Activated CD8-positive, alpha-beta memory T cell treated with anti-CD3 and anti-CD28 coated beads, Interleukin-2, amount 50 U/mL, for 24 hours (primary cell): Measurements from ENCODE around the gene TCF7L2.
"Not testable (repeated sequence)": the region's sequence is repeated elsewhere in the genome, so short reads cannot be mapped to it uniquely, and the experiment has no call there.

Source experiments
- DNase-seq: peaks from one replicate; pipeline ENCODE4 v3.0.0-alpha.2; 2020; ENCODE audit errors: extremely low read depth

TCF7L2 gene

DNA sequence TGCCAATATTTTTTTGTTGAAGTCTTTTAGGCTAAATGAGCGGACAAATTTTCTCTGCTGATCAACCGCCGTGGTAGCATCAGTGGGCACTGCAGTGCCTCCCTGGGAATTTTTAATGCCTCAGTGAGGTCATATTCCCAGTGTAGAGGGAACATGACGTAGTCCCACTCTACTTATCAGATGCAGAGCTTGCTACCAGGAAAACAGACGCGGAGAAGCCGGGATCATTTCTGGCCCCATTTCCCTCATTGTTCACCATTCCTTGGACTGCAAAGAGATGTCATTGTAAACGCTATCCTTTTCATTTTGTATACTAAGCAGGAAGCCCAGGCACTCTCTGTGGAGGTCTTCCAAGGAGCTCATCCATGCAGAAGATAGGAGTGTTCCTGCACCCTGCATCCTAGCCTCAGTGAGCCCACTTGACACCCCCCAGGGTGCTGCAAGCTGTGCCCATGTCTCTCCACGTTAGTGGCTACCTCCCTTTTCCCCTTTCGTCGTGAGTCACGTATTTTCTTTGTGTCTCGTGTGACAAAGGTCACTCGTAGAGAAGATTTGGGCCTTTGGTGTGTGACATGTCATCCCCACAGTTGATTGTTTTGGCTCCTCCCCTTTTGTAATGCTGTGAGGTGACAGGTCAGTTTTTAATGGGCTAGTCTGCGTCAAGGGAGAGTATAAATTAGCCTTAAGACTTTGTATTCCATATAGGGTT is 145.5 kb downstream of the TCF7L2 start:
- DNase-seq = no peak

DNA sequence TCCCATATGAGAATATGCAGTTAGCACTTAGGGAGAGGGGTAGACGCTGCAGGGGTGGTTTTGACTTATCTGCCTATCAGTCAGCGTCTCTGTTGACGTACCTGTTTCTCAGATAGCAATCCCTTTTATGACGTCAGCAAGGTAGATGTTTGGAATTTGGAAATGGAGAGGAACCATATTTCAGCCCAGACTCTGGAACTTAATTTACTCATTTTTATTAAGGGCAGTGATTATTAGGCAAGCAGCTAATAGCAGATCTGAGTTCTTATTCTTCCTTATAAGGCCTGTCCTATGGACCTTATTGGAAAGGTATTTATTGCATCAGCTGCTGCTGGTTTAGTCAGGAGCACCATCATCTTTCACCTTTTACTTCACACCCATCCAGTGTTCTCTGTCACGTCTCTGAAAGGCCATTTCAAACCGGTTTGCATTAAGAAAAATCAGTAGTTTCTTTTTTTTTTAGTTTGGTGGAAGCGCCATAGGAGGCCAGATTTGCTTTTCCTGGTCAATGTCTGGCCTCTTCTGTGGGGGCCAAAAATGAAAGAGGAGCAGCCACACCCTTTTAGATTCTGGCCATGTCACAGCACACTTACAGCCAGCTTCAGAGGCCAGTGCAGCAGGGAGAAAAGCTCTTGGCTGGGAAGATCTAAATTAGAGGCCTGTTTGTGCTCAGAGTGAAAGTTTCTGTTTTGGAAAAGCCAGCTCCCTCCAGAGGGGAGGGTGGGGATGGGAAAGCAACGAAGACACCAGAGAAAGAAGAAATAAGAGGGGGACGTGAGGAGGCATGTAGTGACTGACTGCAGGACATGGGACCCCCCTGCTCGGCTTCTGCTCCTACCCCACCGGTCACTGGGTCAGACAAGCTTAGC is 146.3 kb downstream of the TCF7L2 start:
- DNase-seq = no peak

DNA sequence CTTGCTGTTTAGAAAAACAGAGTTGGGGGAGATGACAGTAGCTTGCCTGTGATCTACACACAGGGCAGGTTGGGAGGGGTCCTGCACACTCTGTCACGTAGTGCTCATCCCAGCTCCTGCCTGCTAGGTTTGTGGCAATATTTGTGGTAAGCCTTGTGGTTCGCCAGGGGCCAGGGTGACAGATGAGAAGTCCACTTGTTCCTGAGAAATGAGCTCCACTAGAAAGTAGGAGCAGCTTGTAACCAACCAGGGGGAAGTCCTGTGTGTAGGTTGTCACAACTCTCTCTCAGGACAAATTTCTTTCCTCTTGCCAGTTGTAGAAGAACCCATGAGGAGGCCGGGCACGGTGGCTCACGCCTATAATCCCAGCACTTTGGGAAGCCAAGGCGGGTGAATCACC is 147.0 kb downstream of the TCF7L2 start:
- no peak for DNase-seq

DNA sequence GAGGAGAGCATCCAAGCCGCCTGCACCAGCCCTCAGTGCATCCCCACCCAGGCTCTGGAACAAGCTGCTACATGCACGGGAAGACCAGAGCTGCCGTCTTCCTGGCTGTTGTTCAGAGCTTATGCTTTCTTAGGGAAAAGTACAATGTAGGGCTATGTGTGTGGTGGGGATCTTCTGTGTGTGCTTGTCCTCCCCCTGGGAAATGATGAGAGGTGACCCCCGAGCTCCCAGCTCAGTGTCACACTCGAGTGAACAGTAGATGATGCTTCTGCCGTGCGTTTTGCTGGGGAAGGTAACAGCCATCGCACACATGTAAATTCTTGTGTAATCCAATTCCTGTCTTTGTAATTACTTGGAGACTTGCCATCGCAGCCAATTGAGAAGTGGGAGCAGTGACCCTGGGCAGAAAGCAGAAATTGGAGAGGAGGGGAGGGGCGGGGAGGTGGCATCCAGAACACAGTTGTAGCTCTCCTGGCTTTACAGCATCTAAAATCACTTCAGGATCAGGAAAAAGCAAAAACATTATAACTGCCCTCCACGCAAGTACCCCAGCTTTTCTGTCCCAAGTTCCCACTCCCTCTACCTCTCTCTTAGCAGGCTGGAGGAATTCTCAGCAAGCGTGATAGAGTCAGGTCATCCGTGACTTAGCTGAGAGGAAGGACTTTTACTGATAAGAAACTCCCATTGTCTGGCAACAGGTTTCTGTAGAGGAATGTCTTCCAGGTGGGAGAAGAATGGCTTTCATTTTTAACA is 149.6 kb downstream of the TCF7L2 start:
- DNase-seq = no peak

DNA sequence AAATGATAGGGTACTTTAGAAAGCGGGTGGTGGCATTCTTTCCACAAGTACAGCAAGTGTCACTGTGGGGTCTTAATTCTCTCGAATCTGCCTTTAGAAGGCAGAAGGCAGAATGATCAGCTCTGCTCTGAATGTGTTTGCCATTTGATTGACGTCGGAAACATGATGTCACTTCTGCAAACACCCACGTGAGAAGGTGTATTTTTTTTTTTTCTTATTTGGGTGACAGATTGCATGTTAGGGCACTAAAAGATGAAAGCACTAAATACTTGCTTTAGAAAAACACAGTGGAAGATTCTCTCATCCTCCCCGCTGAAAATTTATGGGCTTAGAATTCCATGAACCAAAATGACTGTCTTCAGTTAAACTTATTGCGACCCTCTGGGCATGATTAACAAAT is 150.2 kb downstream of the TCF7L2 start:
- no peak for DNase-seq

DNA sequence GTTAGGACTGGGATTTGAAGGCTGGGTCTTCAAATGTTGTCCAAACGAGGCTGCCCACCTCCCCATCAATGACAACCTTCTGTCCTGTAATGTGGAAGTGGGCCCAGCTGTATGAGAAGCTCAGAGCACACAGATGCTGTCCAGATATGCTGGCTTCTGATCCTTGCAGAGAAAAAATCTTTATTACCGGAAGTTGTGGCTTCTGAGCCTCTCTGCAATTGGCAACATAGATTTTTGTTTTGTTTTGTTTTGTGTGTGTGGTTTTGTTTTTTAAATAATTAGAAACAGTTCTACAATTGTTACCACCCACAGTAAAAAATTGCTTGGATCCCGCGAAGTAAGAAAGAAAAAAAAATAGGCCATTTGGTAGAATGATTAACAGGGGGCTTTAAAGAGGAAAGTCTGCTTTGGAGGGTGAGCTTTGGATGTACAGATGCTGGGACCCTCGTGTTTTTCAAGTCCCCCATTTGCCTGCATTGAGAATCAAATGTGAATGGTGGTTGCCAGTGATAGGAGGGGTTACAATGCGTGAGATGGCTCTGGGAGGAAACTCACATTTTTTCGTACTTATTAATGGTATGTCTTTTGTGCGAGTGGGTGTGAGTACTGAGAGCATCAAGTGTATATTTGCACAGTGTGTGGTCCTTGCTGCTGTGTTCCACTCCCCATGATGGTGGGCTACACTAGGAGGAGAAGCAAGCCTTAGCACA is 153.2 kb downstream of the TCF7L2 start:
- DNase-seq = no peak

DNA sequence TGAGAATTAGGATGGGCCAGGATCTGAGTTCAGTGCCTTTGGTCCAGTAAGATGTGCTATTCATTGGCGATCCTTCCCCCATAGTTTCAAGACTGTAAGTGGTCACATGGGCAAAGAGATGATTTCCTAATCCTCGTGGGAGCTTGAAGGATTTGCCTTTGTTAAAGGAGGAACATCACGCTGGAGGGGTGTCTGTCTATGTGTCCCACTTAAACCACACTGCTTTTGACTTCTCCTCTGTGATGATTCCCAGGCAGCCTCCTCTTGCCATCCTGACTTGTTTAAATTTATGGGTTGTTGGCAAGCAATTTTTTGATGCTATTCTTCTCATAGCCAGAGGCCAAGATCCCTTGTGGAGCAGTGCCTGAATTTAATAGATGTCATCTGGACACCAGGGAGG is 154.0 kb downstream of the TCF7L2 start:
- DNase-seq = no peak

DNA sequence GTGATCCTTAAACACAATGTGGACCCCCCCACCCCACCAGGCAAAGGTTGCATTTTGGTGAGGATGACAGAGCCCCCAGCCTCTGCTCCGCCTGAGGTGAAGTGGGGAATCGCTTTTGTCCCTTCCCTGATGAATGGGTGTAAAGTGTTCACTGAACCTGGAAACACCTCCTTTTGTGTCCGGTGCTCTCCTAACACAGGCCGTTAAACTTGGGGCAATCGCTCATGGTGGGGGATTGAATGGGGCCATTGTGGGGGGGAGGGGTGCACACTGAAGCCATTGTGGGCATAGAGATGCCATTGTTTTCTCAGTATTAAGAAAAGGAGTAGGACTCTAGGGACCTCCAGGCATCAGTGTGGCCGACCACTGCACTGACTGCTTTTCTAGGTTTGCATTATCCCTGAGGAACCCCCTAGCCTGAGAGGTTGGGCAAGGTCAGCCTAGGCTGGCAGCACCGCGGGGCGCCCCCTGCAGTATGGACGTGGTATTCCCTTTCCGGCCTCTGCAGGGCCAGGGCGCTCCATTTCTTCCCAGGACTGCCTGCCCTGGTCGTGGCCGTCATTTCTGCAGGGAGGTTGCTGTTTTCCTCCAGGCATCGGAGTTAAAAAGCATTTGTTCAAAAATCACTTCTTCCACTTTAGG is 158.3 kb downstream of the TCF7L2 start:
- no peak for DNase-seq

DNA sequence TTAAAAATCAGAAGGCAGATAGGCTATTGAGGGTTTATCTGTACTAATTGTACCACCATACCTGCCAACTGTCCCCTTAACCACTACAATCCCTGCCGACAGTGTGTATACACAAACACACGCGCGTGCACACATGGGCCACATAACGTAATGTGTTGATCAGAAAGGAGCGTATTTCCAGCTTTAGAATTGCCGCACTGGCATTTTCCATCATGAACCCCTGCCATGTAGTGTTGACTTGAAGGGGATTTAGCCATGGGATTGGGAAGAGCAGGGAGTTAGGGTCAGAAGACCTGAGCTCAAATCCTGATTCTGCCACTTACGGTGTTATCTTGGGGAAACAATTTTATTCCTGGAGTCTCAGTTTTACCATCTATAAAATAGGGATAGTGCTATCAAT is 158.9 kb downstream of the TCF7L2 start:
- DNase-seq = no peak

DNA sequence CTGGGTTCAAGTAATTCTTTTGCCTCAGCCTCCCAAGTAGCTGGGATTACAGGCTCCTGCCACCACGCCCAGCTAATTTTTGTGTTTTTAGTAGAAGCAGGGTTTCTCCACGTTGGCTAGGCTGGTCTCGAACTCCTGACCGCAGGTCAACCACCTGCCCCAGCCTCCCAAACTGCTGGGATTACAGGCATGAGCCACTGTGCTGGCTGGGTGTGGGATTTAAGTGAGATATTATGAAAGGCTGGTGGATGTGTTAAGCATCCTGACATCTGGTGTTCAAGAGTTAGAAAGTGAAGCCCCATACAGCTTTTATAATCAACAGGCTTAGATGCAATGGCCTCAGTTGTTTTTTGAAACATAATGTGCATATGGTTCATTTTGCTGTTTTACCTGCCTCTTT is 159.4 kb downstream of the TCF7L2 start:
- DNase-seq = not testable (repeated sequence)

DNA sequence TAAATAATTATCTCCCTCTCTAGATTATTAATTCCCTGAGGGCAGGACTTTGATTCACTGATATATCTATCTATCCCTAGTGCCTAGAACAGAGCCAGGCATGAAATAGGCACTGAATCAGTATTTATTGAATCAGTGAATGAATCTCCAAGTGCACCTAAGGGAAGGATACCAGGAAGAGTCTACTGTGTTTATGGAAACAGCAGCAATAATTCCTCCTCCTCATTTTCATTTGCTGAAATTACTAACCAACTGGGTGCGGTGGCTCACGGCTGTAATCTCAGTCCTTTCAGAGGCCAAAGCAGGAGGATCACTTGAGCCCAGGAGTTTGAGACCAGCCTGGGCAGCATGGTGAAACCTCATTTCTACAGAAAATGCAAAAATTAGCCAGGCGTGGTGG is 161.2 kb downstream of the TCF7L2 start:
- DNase-seq = no peak

DNA sequence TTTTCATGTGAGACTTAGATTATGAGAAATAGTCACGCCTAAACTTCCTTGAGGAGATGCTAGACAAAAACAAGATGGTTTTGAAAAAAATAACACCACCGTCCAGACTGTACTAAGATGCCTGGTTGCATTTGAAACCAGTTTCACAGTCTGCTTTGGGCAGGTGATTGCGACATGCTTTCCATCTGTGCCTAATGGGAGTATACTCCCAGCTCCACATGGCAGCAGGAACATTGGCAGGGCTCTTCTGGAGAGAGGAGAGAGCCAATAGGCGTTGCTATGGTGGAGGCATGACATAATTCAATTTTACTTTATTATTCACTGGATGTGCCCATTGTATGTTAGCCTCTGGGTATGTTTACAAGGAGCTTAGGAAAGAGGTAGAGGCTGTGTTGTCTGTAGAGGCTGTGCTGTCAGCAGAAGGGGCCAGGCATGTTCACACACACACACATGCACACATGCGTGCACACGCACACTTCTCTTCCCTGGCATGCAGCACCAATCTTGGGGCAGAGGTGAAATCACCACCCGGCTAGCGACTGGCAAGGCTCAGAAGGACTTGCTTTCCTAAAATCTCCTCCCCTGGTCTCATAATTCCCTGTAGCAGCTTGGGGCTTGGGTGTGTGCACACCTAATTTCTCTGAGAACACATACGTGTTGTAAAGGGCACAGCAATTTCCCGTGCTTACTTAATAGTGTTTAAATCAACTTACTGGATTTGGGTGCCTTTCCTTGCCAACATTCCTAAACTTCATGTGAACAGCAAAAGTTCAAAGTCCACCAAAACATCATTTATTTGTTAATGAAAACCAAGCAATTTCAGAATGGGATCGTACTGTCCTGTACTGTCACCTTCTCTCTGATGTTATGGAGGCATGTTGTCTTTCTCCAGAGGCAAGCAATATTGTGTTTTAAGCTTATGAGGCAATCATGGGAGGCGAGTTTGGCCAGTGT is 162.1 kb downstream of the TCF7L2 start:
- no peak for DNase-seq

DNA sequence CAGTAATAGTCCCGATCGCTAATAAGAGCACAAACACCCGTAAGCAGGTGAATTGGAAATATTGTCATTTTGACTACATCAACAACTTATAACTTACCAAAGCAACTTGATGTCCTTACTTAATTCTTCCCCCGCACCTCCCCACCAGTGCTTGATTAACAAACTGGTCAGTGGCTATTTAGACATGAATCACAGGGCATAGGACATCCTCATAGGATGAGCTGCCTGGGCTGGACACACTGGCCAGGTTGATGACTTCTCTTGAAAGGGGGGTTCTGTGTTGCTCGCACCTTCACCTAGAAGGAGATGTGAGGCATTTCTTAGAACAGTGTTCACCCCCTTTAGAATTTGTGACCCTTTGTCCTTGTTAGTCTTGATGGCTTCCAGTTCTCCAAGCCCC is 163.2 kb downstream of the TCF7L2 start:
- no peak for DNase-seq

DNA sequence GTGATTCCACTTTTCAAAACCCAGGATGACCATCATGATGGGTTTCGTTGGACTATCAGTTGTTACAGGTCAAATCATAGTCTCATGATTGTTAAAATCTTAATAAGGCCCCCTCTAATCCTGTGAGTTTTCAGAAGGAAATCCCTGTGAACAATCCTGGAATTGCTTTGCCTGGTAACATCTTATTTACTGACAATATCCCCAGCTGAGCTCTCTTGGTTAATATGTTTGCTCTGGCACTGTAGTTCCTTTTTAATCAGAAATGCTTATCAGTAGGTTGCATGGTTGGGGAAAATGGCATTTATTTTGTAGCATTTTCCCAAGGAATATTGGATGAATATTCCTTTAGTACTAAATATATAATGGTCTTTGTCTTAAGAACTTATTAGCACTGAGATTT is 163.9 kb downstream of the TCF7L2 start:
- no peak for DNase-seq

DNA sequence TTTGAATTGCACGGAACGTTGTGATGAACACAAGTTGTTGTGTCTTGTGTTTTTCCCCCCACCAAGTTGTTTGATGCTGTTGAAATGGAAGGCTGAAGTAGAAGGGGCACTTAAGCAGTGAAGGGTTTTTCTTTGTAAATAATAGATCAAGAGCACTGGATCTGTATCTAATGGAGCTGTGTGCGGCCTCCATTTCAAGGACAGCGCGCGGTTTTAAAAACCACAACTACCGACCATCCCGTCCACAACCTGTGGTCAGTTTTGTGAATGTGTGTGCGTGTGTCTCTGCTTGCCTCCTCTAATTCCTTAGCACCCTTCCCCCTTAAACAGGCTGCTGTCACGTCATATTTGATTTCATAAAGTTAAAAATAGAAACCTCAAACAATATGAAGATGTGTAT is 165.5 kb downstream of the TCF7L2 start:
- no peak for DNase-seq

DNA sequence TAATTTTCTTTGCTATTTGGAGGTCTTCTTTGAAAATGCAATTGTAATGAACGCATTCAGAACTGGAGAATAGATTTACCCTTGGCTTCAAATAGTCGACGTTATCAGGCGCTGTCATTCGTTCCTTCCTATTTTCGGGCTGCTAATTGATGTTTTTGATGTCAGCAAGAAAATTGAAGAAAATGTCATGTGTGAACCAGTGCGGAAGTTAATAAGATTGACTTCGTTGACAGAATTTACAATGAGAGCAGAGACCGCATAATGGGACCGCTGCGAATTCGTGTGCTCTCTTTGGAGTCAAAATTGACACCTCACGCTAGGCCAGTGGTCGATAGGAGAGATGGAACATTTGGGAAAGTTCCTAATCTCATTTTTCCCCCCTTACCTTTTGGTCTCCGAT is 168.8 kb downstream of the TCF7L2 start:
- DNase-seq = no peak

DNA sequence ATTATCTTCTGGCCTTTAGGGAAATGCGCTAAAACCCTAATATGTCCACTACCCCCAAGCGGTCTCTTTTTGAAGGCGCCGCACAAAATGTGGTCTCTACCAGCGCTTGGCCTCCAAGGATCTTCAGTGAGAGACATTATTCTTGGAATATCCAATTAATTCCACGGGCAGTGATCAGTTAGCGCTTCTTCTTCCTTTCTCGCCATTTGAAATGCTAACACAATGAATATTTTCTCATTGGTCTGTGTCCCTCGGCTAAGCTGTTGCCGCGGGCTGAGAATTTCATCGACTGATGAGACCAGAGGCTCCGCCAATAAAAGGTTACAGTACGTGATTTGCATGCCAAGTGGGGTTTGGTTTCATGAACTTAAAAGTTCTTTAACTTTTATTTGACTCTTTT is 169.8 kb downstream of the TCF7L2 start:
- DNase-seq = no peak

DNA sequence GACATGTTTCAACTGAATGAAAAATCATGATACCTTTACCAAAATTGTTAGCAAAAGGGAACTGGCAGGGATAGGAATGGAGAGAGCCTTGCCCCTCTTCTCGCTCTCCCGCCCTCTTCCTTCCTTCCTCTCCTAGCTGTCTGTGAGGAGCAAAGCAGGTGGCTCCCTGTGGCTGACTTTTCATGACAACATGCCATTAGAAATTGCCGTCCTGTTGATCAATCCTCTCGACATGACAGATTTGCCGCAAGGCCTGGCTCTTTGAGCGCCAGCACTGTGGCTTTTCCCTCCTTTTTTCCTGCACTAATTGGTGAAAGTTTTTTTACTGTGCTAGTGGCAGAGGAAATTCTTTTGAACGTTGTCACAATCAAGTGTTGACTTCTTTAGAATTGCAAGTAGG is 171.1 kb downstream of the TCF7L2 start:
- no peak for DNase-seq

DNA sequence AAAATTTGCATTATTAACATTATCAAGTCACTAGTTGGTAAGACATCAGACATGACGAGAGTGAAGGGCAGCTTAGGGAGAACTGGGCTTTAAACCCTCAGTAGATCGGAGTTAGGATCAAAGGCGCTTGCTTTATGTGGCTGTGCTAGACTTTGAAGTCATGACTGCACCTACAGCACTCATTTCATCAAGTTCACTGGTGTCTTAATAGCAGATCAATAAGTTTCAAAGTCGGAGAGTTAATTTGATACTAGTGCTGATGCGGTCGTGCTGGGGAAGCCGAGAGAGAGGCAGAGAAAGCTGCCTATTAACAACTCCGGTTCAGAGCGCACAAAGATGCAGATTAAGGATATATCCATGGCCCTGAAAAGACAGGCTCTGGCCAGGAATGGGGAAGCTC is 172.9 kb downstream of the TCF7L2 start:
- no peak for DNase-seq

DNA sequence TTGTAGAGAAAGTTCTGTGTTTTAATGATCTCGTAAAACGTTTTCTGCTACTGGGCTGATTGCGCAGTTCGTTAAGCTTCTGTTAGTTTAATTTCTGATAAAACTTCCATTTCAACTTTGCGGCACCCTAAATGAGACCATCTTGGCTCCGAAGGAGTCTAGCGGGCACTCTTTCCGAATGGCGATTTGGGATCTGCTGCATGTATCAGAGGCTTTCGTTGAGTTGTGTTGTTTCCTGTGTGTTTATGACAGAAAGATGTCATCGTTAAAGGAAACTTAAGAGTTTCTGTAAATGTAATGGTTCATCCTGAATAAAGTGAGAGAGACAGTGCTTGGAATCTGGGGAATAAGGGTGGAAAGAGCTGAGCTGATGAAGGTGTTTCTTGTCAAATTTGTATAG is 174.7 kb downstream of the TCF7L2 start:
- no peak for DNase-seq
